ENCODE results near the gene IFNAR2.
"Not testable (repeated sequence)": the region's sequence is repeated elsewhere in the genome, so short reads cannot be mapped to it uniquely, and the experiment has no call there.

The IFNAR2 gene

GRCh38 chr21:33219300-33219699 lies 10.4 kb upstream of the IFNAR2 start:
- no peak for FAIRE-seq

DNA sequence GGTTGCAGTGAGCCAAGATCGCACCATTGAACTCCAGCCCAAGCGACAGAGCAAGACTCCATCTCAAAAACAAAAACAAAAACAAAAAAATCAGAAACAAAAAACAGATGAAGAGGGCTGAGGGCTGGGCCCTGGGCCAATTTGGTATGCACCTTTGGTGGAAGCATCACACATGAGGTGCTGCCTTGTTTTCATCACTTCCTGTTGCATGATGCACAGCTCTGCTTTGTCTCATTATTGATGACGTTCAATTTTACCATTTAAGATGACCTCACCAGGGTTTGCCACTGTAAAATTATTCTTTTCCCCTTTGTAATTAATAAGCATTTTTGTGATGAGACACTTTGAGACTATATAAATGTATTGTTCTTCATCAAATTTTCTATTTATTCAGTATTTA lies 9.8 kb upstream of the IFNAR2 start:
- no peak for FAIRE-seq

- FAIRE-seq: not testable (repeated sequence)
Measured at GRCh38 chr21:33225376-33225775, 4.4 kb upstream of the IFNAR2 start.

DNA sequence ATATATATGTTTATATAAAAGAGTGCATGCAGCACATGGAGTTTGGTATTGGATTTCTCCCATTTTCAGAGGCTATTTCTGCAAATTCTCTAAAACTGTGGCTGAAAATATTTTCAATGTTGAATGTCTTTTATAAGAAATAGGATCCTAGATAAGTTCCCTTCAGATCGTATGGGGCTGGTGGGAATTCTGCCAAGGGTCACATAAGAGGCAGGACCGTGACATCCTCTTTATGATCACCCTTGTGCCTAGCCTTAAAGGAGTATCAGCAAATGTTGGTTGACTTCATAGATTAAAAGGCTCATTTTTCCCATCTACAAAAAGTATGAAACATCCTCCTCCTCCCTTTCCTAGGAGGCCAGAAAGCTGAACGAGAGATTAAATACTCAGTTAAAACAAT lies 1.3 kb upstream of the IFNAR2 start:
- no peak for FAIRE-seq

- no peak for FAIRE-seq
Measured at GRCh38 chr21:33229099-33229783, 497 bp upstream of the IFNAR2 start.

GRCh38 chr21:33230545-33231324 lies 997 bp downstream of the IFNAR2 start:
- FAIRE-seq: no peak

DNA sequence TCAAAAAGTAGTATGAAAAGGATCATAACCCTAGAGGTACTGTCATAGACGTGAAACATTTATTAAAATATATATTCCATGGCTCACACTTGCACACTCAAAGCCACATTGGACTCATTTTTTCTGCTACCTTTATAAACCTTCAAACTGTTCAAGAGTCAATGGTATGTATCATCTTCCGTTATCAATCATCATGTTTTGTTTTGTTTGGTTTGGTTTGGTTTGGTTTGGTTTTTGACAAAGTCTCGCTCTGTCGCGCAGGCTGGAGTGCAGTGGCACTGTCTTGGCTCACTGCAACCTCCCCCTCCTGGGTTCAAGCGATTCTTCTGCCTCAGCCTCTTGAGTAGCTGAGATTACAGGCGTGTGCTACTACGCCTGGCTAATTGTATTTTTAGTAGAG lies 1.8 kb downstream of the IFNAR2 start:
- FAIRE-seq: no peak

- FAIRE-seq: no peak
Measured at GRCh38 chr21:33232291-33233034, 2.7 kb downstream of the IFNAR2 start.

DNA sequence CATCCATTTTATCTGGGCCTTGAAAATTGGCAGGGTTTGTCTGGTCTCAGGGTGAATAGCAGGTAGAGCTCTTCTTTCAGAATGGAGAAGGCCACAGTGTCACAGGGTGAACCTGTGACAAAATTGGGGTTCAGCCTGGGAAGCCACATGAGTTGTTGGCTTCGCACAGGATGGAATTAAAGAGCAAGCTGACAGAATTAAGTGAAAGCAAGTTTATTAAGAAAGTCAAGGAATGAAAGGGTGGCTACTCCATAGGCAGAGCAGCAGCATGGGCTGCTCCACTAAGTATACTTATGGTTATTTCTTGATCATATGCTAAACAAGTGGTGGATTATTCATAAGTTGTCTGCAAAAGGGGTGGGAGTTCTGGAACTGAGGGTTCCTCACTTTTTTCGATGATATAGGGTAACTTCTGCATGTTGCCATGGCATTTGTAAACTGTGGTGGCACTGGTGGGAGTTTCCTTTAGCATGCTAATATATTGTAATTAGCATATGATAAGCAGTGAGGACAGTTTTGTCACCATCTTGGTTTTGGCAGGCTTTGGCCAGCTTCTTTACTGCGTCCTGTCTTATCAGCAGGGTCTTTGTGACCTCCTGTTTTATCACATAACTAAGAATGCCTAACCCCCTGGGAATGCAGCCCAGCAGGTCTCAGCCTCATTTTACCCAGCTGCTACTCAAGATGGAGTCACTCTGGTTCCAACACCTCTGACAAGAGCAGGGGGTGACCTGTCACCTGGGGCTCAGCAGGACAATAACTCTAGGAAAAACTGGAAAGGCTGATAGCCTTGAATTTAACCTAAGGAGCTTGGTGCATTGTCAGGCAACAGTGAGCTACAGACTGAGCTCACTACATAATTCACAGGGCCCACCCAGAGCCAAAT lies 5.1 kb downstream of the IFNAR2 start:
- FAIRE-seq: no peak

DNA sequence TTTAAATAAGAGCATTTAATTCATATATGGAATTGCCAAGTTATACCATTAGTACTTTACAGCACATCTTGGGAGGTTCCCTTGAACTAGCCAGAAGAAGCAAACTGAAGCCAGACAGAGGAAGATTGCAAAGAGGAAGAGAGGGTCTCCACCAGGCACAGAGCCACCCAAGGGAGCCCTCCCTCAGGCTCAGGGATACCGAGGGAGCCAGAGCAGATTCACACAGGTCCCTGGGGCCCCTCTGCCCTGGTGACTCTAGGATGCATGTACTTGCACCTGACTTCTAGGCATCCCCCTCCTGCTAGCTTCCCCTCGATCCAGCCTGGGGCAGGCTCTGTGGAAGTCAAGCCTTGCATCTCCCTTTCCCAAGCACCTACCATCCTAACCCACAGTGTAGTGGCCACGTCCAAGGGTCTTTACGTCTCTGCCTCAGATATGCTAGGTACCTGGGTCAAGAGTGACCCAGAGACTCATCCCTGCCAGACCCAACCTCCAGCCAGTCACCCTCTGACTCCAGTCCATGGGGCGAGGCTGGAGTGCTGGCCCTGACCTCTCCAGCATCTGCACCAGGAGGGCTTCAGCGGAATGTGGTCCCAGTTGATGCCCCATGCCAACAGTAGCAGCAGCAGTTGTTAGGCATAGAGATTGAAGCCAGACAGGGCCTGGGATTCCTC lies 6.4 kb downstream of the IFNAR2 start:
- no peak for FAIRE-seq

DNA sequence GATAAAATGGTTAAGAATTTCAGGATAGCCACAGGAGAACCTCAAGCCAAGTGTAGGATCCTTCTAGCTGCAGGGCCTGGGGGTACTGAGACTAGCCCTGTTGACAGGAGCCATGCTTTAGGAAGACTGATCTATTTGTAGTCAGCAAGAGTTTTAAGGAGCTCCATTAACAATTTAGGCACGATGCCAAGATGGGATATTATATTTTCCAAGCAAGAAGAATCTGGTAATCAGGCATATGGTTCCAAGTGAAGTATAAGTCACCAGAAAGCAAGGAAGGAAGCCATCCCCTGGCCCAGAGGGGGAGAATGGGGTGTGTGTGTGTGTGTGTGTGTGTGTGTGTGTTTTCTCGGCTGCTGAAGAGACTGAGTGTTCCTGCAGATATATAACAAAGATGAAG lies 7.0 kb downstream of the IFNAR2 start:
- FAIRE-seq: no peak

DNA sequence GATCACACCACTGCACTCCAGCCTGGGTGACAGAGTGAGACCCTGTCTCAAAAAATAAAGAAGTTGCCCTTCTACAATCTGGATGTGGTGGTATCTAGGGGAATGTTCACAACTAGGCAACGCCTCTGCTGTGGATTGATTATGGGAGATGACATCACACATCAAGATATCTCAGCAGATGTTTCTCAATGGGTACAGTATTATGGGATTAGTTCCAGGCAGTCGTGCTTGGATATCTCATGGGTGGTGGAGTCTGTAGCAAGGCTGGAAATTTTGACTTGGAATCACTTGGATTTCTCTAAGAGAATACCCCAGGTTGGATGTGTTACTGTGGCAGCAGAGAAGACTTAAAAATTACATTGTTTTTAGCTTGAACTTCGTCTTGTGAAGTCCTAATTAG lies 7.7 kb downstream of the IFNAR2 start:
- no peak for FAIRE-seq

DNA sequence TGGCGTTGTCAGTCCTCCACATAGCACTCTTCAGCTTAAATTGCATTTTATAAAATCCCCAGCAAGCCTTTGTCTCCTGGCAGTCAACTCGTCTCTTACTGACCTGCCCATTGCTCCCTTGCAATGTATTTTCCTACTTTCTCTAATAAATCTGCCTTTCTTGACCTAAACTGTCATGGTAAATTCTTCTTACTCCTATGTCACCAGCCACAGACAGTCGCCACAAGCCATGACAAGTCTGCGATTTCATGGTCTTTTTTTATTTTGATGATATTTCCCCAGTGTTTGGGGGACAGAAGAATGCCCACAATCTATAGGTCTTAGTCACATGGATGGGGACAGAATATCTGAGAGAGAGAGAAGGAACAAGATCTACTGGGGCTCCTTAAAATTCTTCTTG lies 8.4 kb downstream of the IFNAR2 start:
- FAIRE-seq: no peak

GRCh38 chr21:33238565-33239255 lies 9.0 kb downstream of the IFNAR2 start:
- no peak for FAIRE-seq

- FAIRE-seq: not testable (repeated sequence)
Measured at GRCh38 chr21:33239559-33240127, 9.9 kb downstream of the IFNAR2 start.

DNA sequence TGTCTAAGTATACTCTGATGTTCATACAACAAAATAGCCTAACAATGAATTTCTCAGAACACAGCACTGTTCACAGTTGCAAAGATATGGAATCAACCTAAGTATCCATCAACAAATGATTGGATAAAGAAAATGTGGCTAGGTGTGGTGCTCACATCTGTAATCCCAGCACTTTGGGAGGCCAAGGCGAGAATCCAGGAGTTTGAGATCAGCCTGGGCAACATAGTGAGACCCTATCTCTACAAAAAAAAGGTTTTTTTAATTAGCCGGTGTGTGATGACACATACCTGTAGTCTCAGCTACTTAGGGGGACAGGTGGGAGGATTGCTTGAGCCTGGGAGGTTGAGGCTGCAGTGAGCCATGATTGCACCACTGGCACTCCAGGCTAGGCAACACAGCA lies 10.7 kb downstream of the IFNAR2 start:
- FAIRE-seq: no peak

GRCh38 chr21:33241846-33242245 lies 12.1 kb downstream of the IFNAR2 start:
- no peak for FAIRE-seq

DNA sequence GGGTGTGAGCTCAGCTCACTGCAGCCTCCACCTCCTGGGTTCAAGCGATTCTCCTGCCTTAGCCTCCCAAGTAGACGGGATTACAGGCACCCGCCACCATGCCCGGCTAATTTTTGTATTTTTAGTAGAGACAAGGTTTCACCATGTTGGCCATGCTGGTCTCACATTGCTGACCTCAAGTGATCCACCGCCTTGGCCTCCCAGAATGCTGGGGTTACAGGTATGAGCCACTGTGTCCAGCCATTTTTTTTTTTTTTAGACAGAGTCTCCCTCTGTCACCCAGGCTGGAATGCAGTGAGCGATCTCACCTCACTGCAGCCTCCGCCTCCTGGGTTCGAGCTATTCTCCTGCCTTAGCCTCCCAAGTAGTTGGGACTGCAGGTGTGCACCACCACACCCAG lies 13.1 kb downstream of the IFNAR2 start:
- FAIRE-seq: not testable (repeated sequence)

DNA sequence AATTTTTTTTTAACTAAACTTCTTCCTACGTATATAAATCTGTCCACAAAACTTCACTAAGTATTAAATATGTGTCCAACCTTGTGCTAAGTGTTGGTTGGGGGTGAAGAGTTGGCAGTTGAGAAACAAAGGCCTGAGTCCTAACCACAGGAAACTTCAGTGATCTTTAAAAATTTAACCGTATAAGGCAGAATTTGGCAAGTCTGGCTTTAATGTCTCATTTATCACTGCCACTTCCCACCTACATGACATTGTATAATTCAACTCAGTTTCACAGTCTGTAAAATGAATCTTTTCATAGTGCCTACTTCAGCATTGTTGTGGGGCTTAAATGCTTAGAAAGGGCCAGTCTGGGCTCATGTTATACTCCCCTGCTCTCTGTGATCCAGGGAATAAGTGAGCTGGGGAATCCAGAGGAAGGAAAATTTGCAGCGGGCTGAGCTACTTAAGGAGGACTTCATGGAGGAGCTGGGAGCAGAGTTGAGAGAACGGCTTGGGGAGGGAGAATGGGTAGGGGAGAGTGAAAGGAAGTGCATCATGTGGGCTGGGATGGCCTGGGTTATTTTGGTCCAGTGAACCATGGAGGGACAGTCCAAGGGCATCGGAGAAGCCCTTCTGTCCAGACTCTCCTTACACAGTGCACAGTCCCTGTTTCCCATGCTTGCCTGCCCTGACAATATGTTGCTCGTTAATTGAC lies 14.5 kb downstream of the IFNAR2 start:
- no peak for FAIRE-seq

- no peak for FAIRE-seq
Measured at GRCh38 chr21:33244779-33245105, 15.0 kb downstream of the IFNAR2 start.

All from G401.6 (cell line).